KOPT-K1 (cell line): Measurements from ENCODE around the gene ANGEL1.

Experiments
- H3K27ac ChIP-seq: fragments of 200-600 bp; sonication (generic); 2 replicates; pipeline ENCODE4 v1.5.1; 2016; ENCODE audit warnings: antibody characterized with exemption, mild to moderate bottlenecking, low read depth, low read length; ENCODE audit not compliant: poor library complexity, severe bottlenecking
- H3K36me3 ChIP-seq: fragments of 200-600 bp; sonication (generic); 2 replicates; pipeline ENCODE4 v1.5.1; 2017; ENCODE audit warnings: antibody characterized with exemption, mild to moderate bottlenecking, low read length, moderate library complexity; ENCODE audit not compliant: insufficient read depth
- H3K9me3 ChIP-seq: fragments of 200-600 bp; sonication (generic); 2 replicates; pipeline ENCODE4 v1.5.1; 2017; ENCODE audit warnings: antibody characterized with exemption, low read length, mild to moderate bottlenecking; ENCODE audit not compliant: insufficient read depth, poor library complexity, severe bottlenecking

ANGEL1 gene

GRCh38 chr14:76812422-76813383 is at the start of gene ANGEL1:
ANGEL1 (minus strand) TSS chr14:76812882; CDS start chr14:76812827, 55 bp downstream.
- Histone ChIP-seq H3K27ac (peak within 1 kb of the TSS; percentile 57), H3K36me3 (peaks cover 15% of the 10 kb centered on the region; the same call in 1 of the 2 replicates), H3K9me3 (no peaks in the 10 kb centered on the region)

- Histone ChIP-seq H3K36me3 (no peaks in the 10 kb centered on the region), H3K27ac (no peak overlapping the region), H3K9me3 (no peaks in the 10 kb centered on the region)
Observed at GRCh38 chr14:76861574-76862255, 49.0 kb upstream of the ANGEL1 start.

GRCh38 chr14:76856769-76857168 is 44.1 kb upstream of the ANGEL1 start:
- Histone ChIP-seq H3K27ac (no peak overlapping the region), H3K36me3 (no peaks in the 10 kb centered on the region), H3K9me3 (no peaks in the 10 kb centered on the region)

GRCh38 chr14:76855066-76855465 is 42.4 kb upstream of the ANGEL1 start:
- no peaks in the 10 kb centered on the region for H3K9me3 ChIP-seq
- no peak overlapping the region for H3K27ac ChIP-seq

GRCh38 chr14:76848879-76849278 is 36.2 kb upstream of the ANGEL1 start:
- Histone ChIP-seq H3K9me3 (no peaks in the 10 kb centered on the region), H3K36me3 (no peaks in the 10 kb centered on the region), H3K27ac (no peak overlapping the region)

More at GRCh38 chr14:76855066-76855465, 42.4 kb upstream of the ANGEL1 start:
- H3K36me3 ChIP-seq: no peaks in the 10 kb centered on the region

GRCh38 chr14:76846331-76847047 is 33.8 kb upstream of the ANGEL1 start:
- Histone ChIP-seq H3K9me3 (no peaks in the 10 kb centered on the region), H3K27ac (no peak overlapping the region), H3K36me3 (no peaks in the 10 kb centered on the region)

- no peaks in the 10 kb centered on the region for H3K36me3 ChIP-seq
- H3K9me3 ChIP-seq: no peaks in the 10 kb centered on the region
- no peak overlapping the region for H3K27ac ChIP-seq
Observed at GRCh38 chr14:76844223-76844622, 31.5 kb upstream of the ANGEL1 start.

GRCh38 chr14:76842414-76842813 is 29.7 kb upstream of the ANGEL1 start:
- no peaks in the 10 kb centered on the region for H3K36me3 ChIP-seq
- no peaks in the 10 kb centered on the region for H3K9me3 ChIP-seq
- no peak overlapping the region for H3K27ac ChIP-seq

- Histone ChIP-seq H3K36me3 (no peaks in the 10 kb centered on the region), H3K9me3 (peaks cover 2% of the 10 kb centered on the region), H3K27ac (no peak overlapping the region)
Observed at GRCh38 chr14:76837524-76837923, 24.8 kb upstream of the ANGEL1 start.

- no peak overlapping the region for H3K27ac ChIP-seq
- H3K9me3 ChIP-seq: peaks cover 11% of the 10 kb centered on the region
- H3K36me3 ChIP-seq: no peaks in the 10 kb centered on the region
Observed at GRCh38 chr14:76836029-76836630, 23.4 kb upstream of the ANGEL1 start.

- Histone ChIP-seq H3K9me3 (peaks cover 11% of the 10 kb centered on the region), H3K27ac (no peak overlapping the region), H3K36me3 (no peaks in the 10 kb centered on the region)
Observed at GRCh38 chr14:76834241-76834661, 21.6 kb upstream of the ANGEL1 start.

GRCh38 chr14:76833011-76833410 is 20.3 kb upstream of the ANGEL1 start:
- Histone ChIP-seq H3K27ac (no peak overlapping the region), H3K36me3 (no peaks in the 10 kb centered on the region), H3K9me3 (peaks cover 11% of the 10 kb centered on the region)

- no peaks in the 10 kb centered on the region for H3K36me3 ChIP-seq
- peaks cover 11% of the 10 kb centered on the region for H3K9me3 ChIP-seq
- H3K27ac ChIP-seq: no peak overlapping the region
Observed at GRCh38 chr14:76832503-76832988, 19.9 kb upstream of the ANGEL1 start.

GRCh38 chr14:76830556-76830955 is 17.9 kb upstream of the ANGEL1 start:
- Histone ChIP-seq H3K27ac (no peak overlapping the region), H3K36me3 (no peaks in the 10 kb centered on the region), H3K9me3 (peaks cover 11% of the 10 kb centered on the region)
